ENCODE measurements around the gene GMDS.

DNA sequence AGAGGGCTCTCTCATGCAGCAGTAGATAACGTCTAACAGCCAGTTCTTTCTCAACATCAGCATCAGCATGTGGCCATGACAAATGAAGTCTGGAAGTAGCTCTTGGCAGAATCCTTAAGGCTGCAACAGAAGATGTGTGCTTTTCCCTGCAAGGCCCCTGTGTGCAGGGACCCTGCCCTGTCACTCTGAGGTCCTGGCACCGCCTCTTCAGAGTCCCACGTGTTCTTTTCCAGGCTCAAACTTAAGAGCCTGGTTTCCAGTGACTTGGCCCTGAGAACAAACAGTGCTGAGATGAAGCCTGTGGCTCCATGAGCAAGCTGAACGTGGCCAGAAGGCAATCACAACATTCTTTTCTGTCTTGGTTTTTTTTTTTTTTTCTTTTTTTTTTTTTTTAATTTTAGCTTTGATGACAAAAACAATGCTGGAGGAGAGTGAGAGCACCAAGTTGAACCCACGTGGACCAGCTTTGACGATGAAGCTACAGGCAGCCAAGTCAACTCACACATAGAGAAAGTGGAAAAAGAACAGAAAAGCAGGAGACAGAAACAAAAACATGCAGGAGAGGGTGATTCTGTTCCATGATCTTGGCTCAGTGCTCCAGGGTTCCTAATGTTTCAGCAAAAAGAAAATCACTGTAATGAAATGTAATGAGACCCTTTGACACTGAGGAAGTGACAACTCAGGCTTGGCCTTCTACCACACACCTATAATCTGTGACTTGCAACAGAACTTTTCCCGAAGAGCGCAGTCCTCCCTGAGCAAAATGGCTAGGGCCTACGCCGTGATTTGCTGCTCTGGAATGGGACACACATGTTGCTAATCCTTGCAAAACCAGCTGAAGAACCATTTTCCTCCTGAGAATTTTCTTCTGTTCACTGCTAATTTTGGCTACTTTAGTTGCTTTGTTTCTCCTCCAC is 549.6 kb downstream of the GMDS start:
- no peak for TF ChIP-seq POLR2A (IDR thresholded peaks at IDR 0.05; ENCODE audit: low read depth, low read length)
- no peak for TF ChIP-seq POLR2AphosphoS5 (IDR thresholded peaks at IDR 0.05; ENCODE audit: low read depth, low read length)

All from GM12892 (cell line).